ENCODE results near the gene LHX4.

LHX4 gene

DNA sequence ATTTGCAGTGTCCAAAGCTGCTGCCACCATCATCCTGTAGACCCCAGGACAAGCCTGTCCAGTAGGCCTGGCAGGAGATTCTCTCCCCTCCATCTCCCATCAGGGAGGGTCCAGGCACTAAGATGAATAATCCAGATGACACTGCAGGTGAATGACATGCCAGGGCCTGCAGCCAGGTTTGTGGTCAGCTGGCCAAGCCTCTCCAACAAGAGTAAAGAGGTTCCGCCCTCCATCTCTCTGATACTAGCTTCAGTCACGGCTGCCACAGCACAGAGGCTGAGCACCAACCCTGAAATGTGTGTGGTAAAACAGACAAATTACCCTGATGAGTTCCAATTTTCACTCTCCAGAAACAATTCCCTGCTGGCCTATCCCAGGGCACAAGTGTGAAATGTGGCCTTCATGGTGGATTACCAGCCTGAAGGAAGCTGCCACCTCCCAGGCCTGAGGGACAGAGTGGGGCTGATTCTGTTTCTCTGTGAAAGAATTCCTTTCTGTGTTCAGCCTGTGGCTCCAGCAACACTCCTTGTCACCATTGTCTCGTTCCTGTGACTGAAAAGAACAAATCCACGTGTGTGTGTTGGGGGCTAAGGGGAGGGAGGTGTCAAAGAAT, 19.9 kb upstream of the LHX4 start:
- Mint-ChIP-seq H3K9me3 (no peaks in the 10 kb centered on the region), H3K4me1 (peaks cover 12% of the 10 kb centered on the region), H3K36me3 (no peaks in the 10 kb centered on the region), H3K4me3 (no peak overlapping the region), H3K27ac (no peak overlapping the region)
- no peak for DNase-seq (ENCODE audit: low spot score in 2 of 2)
- no peak for ATAC-seq

DNA sequence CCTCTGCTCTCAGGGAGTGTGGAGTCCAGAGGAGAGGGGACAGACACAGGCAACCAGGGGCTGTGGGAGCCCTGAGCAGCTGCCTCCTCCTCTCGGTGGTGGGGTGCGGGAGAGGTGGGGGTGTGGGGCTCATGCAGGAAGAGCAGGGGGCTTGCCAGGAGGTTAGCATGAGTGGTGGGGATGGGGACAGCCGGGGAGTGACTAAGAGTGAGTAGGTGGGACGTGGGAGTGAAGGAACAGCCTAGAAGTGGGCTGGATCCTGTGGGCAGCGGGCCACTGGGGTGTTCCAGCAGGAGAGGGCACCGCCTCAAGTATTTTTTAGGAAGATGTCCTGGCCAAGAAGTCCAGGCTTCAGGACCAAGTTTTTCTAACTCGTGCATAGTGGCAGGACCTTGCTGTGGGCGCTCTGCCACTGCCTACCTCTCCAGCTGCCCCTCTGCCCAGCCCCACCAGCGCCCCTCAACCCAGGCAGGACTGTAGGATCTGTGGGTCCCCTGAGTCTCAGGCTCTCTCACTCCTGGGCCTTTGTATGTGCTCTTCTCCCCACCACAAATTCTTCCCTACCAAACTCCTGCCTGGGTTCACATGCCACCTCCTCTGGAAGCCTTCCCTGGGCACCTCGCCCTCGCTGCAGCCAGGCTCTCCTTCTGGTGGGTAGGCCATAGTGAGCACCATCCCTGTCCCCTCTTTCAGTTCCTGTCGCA, 18.8 kb upstream of the LHX4 start:
- H3K4me3 Mint-ChIP-seq = no peak overlapping the region
- H3K4me1 Mint-ChIP-seq = peaks cover 12% of the 10 kb centered on the region
- H3K27ac Mint-ChIP-seq = no peak overlapping the region
- no peaks in the 10 kb centered on the region for H3K36me3 Mint-ChIP-seq
- no peak for DNase-seq (ENCODE audit: low spot score in 2 of 2)
- no peak for ATAC-seq
- no peaks in the 10 kb centered on the region for H3K9me3 Mint-ChIP-seq

DNA sequence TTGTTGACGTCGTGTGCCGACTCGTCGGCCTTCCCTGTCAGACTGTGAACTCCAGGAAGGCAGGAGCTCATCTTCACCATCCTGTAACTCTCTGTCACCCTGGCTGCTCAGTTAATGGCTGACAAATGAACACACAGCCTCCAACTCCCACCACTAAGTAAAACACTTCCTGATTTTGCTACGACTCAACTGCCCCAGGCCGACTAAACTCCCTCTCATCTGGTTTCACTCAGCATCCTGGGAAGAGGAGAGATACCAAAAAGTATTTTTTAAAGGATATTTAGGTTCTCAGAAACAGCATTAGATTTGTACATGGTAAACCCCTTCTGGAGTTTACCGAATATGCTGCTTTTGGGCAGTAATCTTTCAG, 18.2 kb upstream of the LHX4 start:
- Mint-ChIP-seq H3K9me3 (no peaks in the 10 kb centered on the region), H3K4me1 (peaks cover 12% of the 10 kb centered on the region), H3K27ac (no peak overlapping the region), H3K4me3 (no peak overlapping the region), H3K36me3 (no peaks in the 10 kb centered on the region)
- no peak for ATAC-seq
- DNase-seq (ENCODE audit: low spot score in 2 of 2) = no peak

DNA sequence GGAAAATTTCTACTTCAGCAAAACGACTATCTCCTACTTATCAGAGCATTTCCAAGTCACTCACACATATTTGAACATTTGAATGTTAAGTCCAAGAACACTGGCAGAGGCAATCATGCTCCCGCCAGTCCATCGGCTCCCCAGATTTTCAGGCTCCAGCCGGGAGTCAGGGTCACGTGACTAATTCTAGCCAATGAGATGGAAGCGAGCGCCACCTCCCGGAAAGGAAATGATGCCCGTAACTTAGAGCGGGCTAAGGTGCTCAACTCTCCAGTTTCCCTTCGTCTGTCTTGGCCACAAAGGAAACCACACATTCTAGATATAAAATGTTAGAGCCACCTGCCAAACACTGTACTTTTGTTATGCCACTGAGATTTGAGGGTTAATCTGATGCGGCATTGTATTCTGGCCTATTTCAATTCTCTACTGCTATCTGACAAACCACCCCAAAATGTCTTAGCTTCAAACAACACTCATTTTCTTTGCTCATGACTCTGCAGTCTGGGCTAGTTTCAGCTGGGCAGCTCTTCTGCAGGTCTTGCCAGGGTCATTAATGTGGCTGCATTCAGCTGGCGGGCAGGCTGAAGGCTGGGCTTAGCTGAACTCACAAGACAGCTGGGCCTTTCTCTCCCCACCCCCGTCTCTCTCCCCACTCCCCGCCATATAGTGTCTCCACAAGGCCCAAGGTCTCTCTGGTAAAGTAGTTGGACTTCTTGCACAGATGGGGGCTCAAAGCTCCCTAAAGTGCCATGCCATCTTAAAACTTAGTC, 16.5 kb upstream of the LHX4 start:
- Mint-ChIP-seq H3K9me3 (no peaks in the 10 kb centered on the region), H3K27ac (peak overlapping the region; percentile 37), H3K36me3 (no peaks in the 10 kb centered on the region), H3K4me3 (peak overlapping the region; percentile 54), H3K4me1 (peaks cover 12% of the 10 kb centered on the region)
- ATAC-seq (peak; percentile 73), DNase-seq (ENCODE audit: low spot score in 2 of 2) (peak in 1 of 2 donors; percentile 82)

DNA sequence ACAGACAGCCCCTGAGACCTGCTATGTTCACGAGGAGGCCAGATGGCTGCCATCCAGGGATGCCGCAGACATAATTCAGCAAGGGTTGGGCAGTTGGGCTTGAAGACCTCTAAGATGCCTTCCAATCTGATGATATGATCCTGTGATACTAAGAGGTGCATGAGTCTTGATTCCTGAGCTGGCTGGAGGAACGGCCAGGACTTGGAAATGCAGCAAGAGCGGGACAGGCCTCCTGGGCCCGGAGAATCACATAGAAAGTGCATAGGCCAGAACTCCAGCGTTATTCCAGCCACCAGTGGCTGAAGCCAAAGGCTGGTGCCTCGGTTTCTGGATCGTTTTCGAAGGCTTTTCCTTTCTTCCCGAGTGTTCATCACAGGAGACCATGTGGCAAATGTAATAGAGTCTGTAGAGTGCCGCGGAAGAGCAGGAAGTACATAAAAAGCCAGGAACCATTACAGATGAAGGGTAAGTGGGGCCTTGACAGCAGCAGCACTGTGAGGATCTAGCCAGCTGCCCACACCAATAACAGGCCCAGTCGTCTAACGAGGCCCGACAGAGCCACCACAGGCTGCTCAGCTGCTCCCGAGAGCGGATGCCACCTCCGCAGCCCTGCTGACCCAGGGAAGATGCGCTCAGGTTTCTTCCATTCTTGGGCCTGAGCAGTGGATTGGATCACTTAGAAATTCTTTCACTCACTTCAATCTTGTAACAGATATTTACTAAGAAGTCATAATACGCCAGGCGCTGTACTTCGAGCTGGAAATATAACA, 14.0 kb upstream of the LHX4 start:
- peaks cover 12% of the 10 kb centered on the region for H3K4me1 Mint-ChIP-seq
- H3K4me3 Mint-ChIP-seq = no peak overlapping the region
- DNase-seq (ENCODE audit: low spot score in 2 of 2) (no peak), ATAC-seq (no peak)
- no peaks in the 10 kb centered on the region for H3K9me3 Mint-ChIP-seq
- no peaks in the 10 kb centered on the region for H3K36me3 Mint-ChIP-seq
- H3K27ac Mint-ChIP-seq = no peak overlapping the region

DNA sequence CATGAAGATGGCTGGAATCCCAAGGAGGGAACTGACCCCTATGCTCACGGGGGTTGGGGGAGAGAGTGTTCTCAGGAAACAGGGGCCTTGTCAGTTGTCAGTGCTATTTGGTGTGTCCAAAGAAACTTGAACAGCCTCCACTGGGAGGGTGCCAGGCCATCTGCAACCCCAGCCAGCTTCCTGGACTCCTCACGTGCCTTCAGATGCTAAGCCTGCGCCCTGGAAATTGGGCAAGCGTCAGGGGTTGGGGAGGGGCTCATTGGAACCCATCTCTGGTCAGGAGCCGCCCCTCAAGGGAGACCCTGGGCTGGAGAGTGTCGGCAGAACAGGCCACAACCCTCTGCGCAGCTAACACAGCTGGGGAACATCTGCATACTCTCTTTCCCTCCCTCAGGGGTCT, 13.1 kb upstream of the LHX4 start:
- ATAC-seq = no peak
- no peak for DNase-seq (ENCODE audit: low spot score in 2 of 2)
- H3K4me1 Mint-ChIP-seq = peaks cover 12% of the 10 kb centered on the region
- no peak overlapping the region for H3K27ac Mint-ChIP-seq
- no peaks in the 10 kb centered on the region for H3K36me3 Mint-ChIP-seq
- no peak overlapping the region for H3K4me3 Mint-ChIP-seq
- no peaks in the 10 kb centered on the region for H3K9me3 Mint-ChIP-seq

DNA sequence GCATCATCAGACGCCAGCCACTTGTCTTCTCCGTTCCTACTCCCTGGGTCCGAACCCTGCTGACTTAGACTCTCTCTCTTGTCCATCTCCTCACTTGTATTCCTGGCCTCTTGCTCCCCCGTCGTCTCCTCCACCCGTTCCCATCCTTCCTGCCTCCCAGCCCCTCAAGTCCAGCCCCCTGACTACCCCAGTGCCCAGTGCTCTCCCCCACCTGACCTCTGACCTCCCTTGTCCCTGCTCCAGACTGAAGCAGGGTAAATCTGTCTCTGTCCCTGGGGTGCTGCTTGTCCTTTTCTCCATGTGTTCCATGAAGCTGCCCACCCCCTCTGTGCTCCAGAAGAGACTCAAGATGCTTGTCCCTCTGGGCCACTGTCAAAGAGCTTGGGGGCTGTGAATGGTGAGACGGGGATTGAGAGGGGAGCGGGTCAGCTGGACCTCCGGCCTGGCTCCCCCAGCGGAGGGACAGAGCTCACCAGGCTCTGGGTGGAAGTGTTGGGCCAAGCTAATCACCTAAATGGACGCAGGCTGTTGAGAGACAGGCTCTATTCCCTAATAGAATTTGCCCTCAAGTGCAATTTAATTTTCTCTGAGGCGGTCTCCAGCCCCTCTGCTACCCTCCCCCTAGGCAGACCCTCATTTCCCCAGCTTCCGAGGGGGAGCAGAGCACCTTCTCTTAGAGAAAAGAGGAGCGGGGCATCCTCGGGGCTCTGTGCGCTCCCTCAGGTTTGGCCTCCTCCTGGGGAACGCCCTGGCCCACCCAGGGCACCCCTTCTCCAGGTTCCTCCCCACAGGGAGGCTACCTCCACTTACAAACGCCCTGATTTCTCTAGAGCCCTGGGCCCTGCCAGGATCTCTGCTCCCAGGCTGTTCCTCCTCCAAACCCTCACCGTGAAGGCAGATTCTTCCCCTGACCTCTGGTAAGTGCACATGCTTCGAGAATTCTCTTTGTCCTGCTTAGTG, 11.0 kb upstream of the LHX4 start:
- no peak for DNase-seq (ENCODE audit: low spot score in 2 of 2)
- Mint-ChIP-seq H3K4me1 (peaks cover 1% of the 10 kb centered on the region), H3K9me3 (no peaks in the 10 kb centered on the region), H3K36me3 (no peaks in the 10 kb centered on the region), H3K4me3 (no peak overlapping the region), H3K27ac (no peak overlapping the region)
- no peak for ATAC-seq

DNA sequence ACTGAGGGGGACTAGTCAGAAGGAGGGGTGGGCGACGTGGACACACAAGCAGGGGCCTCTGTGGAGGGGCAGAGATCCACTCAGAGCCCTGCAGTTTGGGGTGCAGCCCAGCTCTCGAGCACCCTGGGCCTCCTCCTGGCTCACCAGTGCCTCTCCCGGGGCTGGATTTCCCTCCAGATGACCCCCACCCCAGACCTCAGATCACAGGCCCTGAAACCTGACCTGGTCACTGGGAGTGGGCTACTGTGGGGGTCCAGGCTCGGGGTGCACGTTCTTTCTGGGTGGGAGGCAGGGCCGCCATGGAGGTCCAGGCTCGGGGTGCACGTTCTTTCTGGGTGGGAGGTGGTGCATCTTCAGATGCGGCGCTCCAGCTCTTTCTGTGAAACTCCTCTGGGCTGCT, 10.3 kb upstream of the LHX4 start:
- Mint-ChIP-seq H3K9me3 (no peaks in the 10 kb centered on the region), H3K27ac (no peak overlapping the region), H3K36me3 (no peaks in the 10 kb centered on the region), H3K4me3 (no peak overlapping the region), H3K4me1 (no peaks in the 10 kb centered on the region)
- no peak for ATAC-seq
- no peak for DNase-seq (ENCODE audit: low spot score in 2 of 2)

DNA sequence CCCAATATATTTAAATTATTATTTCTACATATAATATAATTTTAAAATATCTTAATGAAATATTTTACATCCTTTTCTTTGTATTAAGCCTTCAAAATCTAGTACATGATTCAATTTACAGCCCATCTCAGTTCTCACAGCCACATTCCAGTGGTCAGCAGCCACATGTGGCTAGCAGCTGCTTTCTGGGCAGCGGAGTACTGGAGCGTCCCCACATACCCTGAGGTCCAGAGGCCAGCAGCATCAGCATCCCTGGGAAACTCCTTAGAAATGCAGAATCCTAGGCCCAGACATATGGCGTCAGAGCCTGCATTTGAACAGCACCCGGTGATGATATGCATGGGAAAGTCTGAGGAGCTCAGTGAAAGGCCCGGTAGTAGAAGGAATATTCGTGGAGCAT, 8.6 kb upstream of the LHX4 start:
- Mint-ChIP-seq H3K36me3 (no peaks in the 10 kb centered on the region), H3K9me3 (no peaks in the 10 kb centered on the region), H3K4me3 (no peak overlapping the region), H3K4me1 (no peaks in the 10 kb centered on the region), H3K27ac (no peak overlapping the region)
- no peak for DNase-seq (ENCODE audit: low spot score in 2 of 2)
- no peak for ATAC-seq

DNA sequence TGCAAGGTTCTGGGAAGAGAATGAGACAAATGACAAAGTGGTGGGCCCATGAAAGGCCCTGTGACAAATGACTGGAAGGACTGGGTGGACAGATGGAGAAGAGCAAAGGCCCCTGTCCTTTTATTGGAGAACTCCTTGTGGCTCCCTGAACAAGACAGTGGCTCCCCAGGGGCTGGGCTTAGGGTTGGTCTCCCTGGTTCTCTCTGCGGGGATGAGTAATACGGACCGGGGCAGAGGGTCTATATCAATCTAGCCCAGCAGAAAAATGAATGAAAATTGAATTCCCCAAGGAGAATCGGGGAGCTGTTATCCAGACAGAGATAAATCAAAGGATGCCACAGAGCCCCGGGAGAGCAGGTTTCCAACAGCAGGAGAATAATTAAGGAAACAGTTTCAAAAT, 5.2 kb upstream of the LHX4 start:
- no peak overlapping the region for H3K4me3 Mint-ChIP-seq
- no peaks in the 10 kb centered on the region for H3K36me3 Mint-ChIP-seq
- ATAC-seq = no peak
- peaks cover 6% of the 10 kb centered on the region for H3K4me1 Mint-ChIP-seq
- no peak for DNase-seq (ENCODE audit: low spot score in 2 of 2)
- H3K27ac Mint-ChIP-seq = no peak overlapping the region
- no peaks in the 10 kb centered on the region for H3K9me3 Mint-ChIP-seq

DNA sequence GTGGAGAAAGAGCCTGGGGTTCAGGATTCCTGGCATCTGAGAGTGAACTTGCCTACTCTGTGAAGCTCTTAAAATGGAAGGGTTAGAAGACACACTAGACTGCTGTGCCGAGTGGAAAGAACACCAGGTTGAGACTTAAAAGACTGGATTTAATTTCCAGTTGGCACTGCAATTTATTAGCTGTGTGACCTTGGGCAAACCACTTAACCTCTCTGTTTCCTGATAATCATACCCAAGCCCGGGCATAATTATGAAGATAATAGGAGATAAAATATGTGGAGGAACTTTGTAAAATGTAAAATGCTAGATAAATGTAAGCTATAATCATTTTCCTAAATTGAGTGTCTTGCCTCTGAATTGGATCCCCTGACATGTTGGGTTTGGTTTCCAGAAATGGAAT, 4.7 kb upstream of the LHX4 start:
- no peak overlapping the region for H3K4me3 Mint-ChIP-seq
- no peaks in the 10 kb centered on the region for H3K9me3 Mint-ChIP-seq
- peaks cover 6% of the 10 kb centered on the region for H3K4me1 Mint-ChIP-seq
- DNase-seq (ENCODE audit: low spot score in 2 of 2) = no peak
- H3K27ac Mint-ChIP-seq = no peak overlapping the region
- H3K36me3 Mint-ChIP-seq = no peaks in the 10 kb centered on the region
- ATAC-seq = no peak

DNA sequence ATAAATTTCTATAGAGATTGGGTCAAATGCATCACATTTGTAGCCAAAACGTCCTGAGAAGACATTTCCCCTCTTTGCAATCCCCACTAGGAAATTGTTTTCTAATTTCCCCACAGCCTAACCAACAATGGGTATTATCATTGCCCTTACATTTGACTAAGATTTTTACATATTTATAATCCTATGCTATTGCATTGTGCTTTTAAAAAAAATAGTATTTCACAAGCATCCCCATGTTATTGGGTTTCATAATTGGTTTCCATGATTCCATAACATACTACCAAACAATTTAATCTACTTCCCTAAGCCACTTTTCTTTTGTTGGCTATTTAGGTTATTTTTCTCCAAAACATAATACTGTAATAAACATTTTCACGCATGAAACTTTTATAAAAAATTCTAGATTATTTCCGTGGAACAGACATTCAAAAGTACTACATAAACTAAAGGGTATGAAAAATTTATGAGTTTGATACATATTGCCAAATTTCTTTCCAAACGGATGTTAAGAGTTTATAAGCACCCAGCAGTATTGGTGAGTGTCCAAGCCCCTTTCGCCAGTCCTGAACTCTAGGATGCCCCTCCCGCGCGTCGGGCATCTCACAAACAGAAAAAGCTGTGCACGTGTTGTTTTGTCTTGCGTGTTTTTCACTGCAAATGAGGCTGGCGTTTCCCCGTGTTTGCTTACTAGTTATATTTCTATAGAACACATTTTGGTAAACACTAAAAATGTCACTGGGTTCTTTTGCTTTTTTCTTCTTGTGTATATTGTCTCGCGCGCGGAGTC, 2.0 kb upstream of the LHX4 start:
- H3K4me3 Mint-ChIP-seq = peak overlapping the region; percentile 68
- ATAC-seq (no peak), DNase-seq (ENCODE audit: low spot score in 2 of 2) (no peak)
- no peaks in the 10 kb centered on the region for H3K9me3 Mint-ChIP-seq
- H3K36me3 Mint-ChIP-seq = no peaks in the 10 kb centered on the region
- H3K4me1 Mint-ChIP-seq = peaks cover 16% of the 10 kb centered on the region
- no peak overlapping the region for H3K27ac Mint-ChIP-seq

DNA sequence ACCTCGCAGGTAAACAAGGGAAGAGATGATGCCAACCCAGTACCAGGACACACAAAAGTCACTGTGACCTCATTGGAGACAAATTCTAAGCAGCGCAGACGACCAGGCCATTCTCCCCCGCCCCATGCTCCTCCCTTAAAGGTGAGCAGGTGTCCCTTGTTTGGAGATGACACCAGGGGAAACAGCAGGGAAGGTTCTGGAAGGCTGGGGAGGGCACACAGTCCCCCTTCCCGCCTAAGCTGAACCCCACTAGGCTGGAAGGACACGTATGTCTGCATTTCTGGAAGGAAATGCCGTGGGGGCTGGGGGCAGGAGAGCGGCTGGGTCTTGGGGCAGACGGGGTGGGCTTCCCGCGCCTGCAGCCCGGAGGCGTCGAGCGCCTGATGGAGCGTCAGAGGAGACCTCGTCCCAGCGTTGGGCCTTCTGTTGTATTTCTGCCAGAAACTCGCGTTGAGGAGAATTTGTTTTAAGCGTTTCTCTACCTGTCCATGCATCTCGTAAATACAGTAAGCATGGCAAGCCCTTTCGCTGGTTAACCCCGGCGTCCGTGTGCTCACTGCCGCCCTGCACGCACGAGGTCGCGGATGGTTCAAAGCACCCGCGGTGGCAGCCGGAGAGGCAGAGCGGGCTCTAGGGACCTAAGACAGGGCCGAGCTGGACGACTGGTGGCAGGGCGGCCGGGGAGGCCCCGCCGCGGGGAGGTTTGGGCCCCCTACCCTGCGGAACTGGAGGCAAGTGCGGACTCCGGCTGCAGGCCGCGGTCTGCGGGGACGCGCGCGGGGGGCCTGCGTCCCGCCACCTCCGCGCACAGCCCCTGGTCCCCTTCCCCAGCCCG, 1.2 kb upstream of the LHX4 start:
- ATAC-seq = peak; percentile 14
- H3K4me1 Mint-ChIP-seq = peaks cover 16% of the 10 kb centered on the region
- peak overlapping the region; percentile 68 for H3K4me3 Mint-ChIP-seq
- H3K36me3 Mint-ChIP-seq = no peaks in the 10 kb centered on the region
- H3K27ac Mint-ChIP-seq = no peak overlapping the region
- no peaks in the 10 kb centered on the region for H3K9me3 Mint-ChIP-seq
- no peak for DNase-seq (ENCODE audit: low spot score in 2 of 2)

Measured in stimulated activated effector memory CD8-positive, alpha-beta T cell treated with anti-CD3 and anti-CD28 coated beads, Interleukin-12 subunit alpha, Interleukin-12 subunit beta, amount 100 ng/mL, for 72 hours (primary cell).